PC-3 (cell line): ENCODE measurements around the gene SEC31A. TPM values are rescaled to one million over a fixed set of nuclear protein-coding genes. Genes with fewer than 3 reads are reported as not detected.

Source experiments
- ATAC-seq: fragments of 200-7000 bp; cut with Tn5 transposase; 2 replicates; pipeline ENCODE4 v1.9.1; 2020; ENCODE audit warnings: mild to moderate bottlenecking, moderate library complexity
- BruUV-seq: library from RNA; stranded (reverse); fragments of 400-500 nt; replicated peaks from 2 replicates; lab custom pipeline; 2021; lab: Mats Ljungman, UMichigan
- CTCF ChIA-PET: fragments of 300-600 bp; sonication (Branson Sonifier 250); formaldehyde crosslinking; loops from one replicate; lab custom pipeline; 2022; ENCODE audit warnings: antibody characterized with exemption; lab: Charles Lee
- POLR2A ChIA-PET: fragments of 300-600 bp; sonication (Branson Sonifier 250); formaldehyde crosslinking; loops from one replicate; lab custom pipeline; 2022; ENCODE audit warnings: antibody characterized with exemption; ENCODE audit not compliant: unreplicated experiment; lab: Charles Lee
- DNase-seq: peaks from one replicate; pipeline ENCODE4 v3.0.0-alpha.2; 2015
- H2AFZ ChIP-seq: fragments of 300-600 bp; sonication (generic); 2 replicates; pipeline ENCODE4 v1.6.0; 2016; ENCODE audit warnings: antibody characterized with exemption, low read length
- H3F3A ChIP-seq: fragments of 300-600 bp; sonication (generic); one replicate; pipeline ENCODE4 v1.6.0; 2017; ENCODE audit warnings: antibody characterized with exemption, low read length, control low read depth, mild to moderate bottlenecking; ENCODE audit not compliant: unreplicated experiment
- H3K27ac ChIP-seq: fragments of 300-600 bp; sonication (generic); 2 replicates; pipeline ENCODE4 v1.5.1; 2016; ENCODE audit warnings: mild to moderate bottlenecking, low read length
- H3K27me3 ChIP-seq: fragments of 300-600 bp; sonication (generic); 2 replicates; pipeline ENCODE4 v1.6.1; 2016; ENCODE audit warnings: low read length, mixed read lengths
- H3K36me3 ChIP-seq: fragments of 300-600 bp; sonication (generic); 2 replicates; pipeline ENCODE4 v1.6.1; 2016; ENCODE audit warnings: low read depth, mixed run types, low read length, mixed read lengths
- H3K4me1 ChIP-seq: fragments of 300-600 bp; sonication (generic); 2 replicates; pipeline ENCODE4 v1.5.1; 2016; ENCODE audit warnings: low read length; ENCODE audit not compliant: insufficient read depth
- H3K4me2 ChIP-seq: fragments of 300-600 bp; sonication (generic); 2 replicates; pipeline ENCODE4 v1.6.0; 2016; ENCODE audit warnings: low read length
- H3K4me3 ChIP-seq: fragments of 300-600 bp; sonication (generic); 2 replicates; pipeline ENCODE4 v1.5.1; 2016; ENCODE audit warnings: mild to moderate bottlenecking, low read length, mixed read lengths
- H3K79me2 ChIP-seq: fragments of 300-600 bp; sonication (generic); 2 replicates; pipeline ENCODE4 v1.6.1; 2017; ENCODE audit warnings: low read length, mixed read lengths
- H3K9ac ChIP-seq: fragments of 300-600 bp; sonication (generic); 2 replicates; pipeline ENCODE4 v1.6.0; 2016; ENCODE audit warnings: mild to moderate bottlenecking, low read length
- H3K9me2 ChIP-seq: fragments of 300-600 bp; sonication (generic); replicated peaks from 2 replicates; pipeline ENCODE4 v1.6.1; 2016; ENCODE audit warnings: mixed run types, low read length, mixed read lengths
- H3K9me3 ChIP-seq: fragments of 300-600 bp; sonication (generic); 2 replicates; pipeline ENCODE4 v1.6.1; 2016; ENCODE audit warnings: low read length, mixed read lengths
- H4K20me1 ChIP-seq: fragments of 300-600 bp; sonication (generic); 2 replicates; pipeline ENCODE4 v1.6.1; 2016; ENCODE audit warnings: low read length, mixed read lengths
- EZH2 ChIP-seq: fragments of 300-600 bp; sonication (generic); IDR thresholded peaks from one replicate; pipeline ENCODE4 v1.6.1; 2017; ENCODE audit warnings: antibody characterized with exemption, mild to moderate bottlenecking, low read length; ENCODE audit not compliant: unreplicated experiment
- EZH2phosphoT487 ChIP-seq: fragments of 300-600 bp; sonication (generic); IDR thresholded peaks from 2 replicates; pipeline ENCODE4 v1.6.1; 2018; ENCODE audit warnings: mild to moderate bottlenecking, antibody characterized with exemption, low read length, borderline replicate concordance
- intact Hi-C: fragments of 100-400 bp; cut with micrococcal nuclease; formaldehyde crosslinking; loops from 2 replicates; pipeline ENCODE4 v1.9.0; 2023
- total RNA-seq: library from RNA; depleted of rRNA; stranded (reverse); fragments of >200 nt; gene quantifications from 2 replicates; pipeline ENCODE4 v1.2.3, GENCODE V29; 2014
- TF ChIP-seq, protein P1 (sequence below): fragments of 300-600 bp; sonication (generic); conservative IDR thresholded peaks from 2 replicates; pipeline ENCODE4 v1.5.1; 2017; ENCODE audit warnings: antibody characterized with exemption, low read depth, mild to moderate bottlenecking, low read length

The SEC31A gene
- total RNA-seq, 1 experiment from 2014 or later, result 47.4 TPM

- no peak overlapping the region for H2AFZ ChIP-seq
- no peaks in the 10 kb centered on the region for H3F3A ChIP-seq
- no peak overlapping the region for H3K9ac ChIP-seq
- H3K9me3 ChIP-seq, result no peaks in the 10 kb centered on the region
- ChIA-PET CTCF (no interaction called here), POLR2A (no interaction called here)
- no peak overlapping the region for H3K4me3 ChIP-seq
- TF ChIP-seq, protein P1, sequence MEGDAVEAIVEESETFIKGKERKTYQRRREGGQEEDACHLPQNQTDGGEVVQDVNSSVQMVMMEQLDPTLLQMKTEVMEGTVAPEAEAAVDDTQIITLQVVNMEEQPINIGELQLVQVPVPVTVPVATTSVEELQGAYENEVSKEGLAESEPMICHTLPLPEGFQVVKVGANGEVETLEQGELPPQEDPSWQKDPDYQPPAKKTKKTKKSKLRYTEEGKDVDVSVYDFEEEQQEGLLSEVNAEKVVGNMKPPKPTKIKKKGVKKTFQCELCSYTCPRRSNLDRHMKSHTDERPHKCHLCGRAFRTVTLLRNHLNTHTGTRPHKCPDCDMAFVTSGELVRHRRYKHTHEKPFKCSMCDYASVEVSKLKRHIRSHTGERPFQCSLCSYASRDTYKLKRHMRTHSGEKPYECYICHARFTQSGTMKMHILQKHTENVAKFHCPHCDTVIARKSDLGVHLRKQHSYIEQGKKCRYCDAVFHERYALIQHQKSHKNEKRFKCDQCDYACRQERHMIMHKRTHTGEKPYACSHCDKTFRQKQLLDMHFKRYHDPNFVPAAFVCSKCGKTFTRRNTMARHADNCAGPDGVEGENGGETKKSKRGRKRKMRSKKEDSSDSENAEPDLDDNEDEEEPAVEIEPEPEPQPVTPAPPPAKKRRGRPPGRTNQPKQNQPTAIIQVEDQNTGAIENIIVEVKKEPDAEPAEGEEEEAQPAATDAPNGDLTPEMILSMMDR, result no peak
- TF ChIP-seq EZH2 (no peak), EZH2phosphoT487 (no peak)
- no peak for ATAC-seq
- no peak overlapping the region for H3K27ac ChIP-seq
- H3K4me1 ChIP-seq, result no peaks in the 10 kb centered on the region
- no peaks in the 10 kb centered on the region for H3K9me2 ChIP-seq
- intact Hi-C loops, result no loop called here
- BruUV-seq, result no TSS peak
- no peaks in the 10 kb centered on the region for H3K27me3 ChIP-seq
- no peak for DNase-seq
- H3K36me3 ChIP-seq, result no peaks in the 10 kb centered on the region
- no peak overlapping the region for H3K4me2 ChIP-seq
- H3K79me2 ChIP-seq, result no peaks in the 10 kb centered on the region
- H4K20me1 ChIP-seq, result no peaks in the 10 kb centered on the region
These were observed 113.0 kb downstream of the SEC31A start for GRCh38 chr4:82777857-82778525.

- intact Hi-C loops, result no loop called here
- Histone ChIP-seq H3K27me3 (no peaks in the 10 kb centered on the region), H3K79me2 (no peaks in the 10 kb centered on the region), H3K9ac (no peak overlapping the region), H3K4me2 (no peak overlapping the region), H3F3A (no peaks in the 10 kb centered on the region), H3K27ac (no peak overlapping the region), H3K4me3 (no peak overlapping the region), H3K4me1 (no peaks in the 10 kb centered on the region), H4K20me1 (no peaks in the 10 kb centered on the region), H2AFZ (no peak overlapping the region), H3K9me3 (no peaks in the 10 kb centered on the region), H3K9me2 (no peaks in the 10 kb centered on the region), H3K36me3 (no peaks in the 10 kb centered on the region)
- ChIA-PET POLR2A (no interaction called here), CTCF (no interaction called here)
- no TSS peak for BruUV-seq
- DNase-seq (no peak), ATAC-seq (no peak; the same call in 1 of the 2 replicates)
- TF ChIP-seq EZH2, result no peak
- TF ChIP-seq, protein P1, result no peak
- TF ChIP-seq EZH2phosphoT487, result no peak
These were observed 113.9 kb downstream of the SEC31A start for GRCh38 chr4:82776925-82777542.

DNA sequence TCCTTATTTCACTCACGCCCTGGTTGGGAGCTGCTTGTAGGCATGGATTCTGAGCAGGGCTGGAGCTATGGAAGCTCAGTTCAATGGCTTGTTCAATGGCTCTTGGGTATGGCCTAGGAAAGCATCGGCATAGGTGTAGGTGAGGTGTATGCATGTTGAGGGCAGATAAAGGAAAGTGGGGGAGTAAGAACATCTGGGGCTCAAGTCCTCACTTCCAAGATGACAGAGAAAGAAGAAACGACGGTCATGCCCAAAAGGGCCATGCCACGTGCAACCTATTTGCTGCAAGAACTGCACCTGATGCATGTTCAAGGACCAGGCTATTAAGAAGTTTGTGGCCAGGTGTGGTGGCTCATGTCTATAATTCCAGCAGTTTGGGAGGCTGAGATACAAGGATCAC is 115.7 kb downstream of the SEC31A start:
- no peaks in the 10 kb centered on the region for H3K4me1 ChIP-seq
- TF ChIP-seq EZH2 (no peak), EZH2phosphoT487 (no peak)
- TF ChIP-seq, protein P1, result no peak
- CTCF ChIA-PET, result no interaction called here
- no peaks in the 10 kb centered on the region for H3K27me3 ChIP-seq
- H3K27ac ChIP-seq, result no peak overlapping the region
- H3K4me3 ChIP-seq, result no peak overlapping the region
- DNase-seq, result no peak
- POLR2A ChIA-PET, result no interaction called here
- H4K20me1 ChIP-seq, result no peaks in the 10 kb centered on the region
- H3K79me2 ChIP-seq, result no peaks in the 10 kb centered on the region
- intact Hi-C loops, result no loop called here
- no peak overlapping the region for H3K4me2 ChIP-seq
- H2AFZ ChIP-seq, result no peak overlapping the region
- no TSS peak for BruUV-seq
- H3F3A ChIP-seq, result no peaks in the 10 kb centered on the region
- no peak for ATAC-seq
- no peaks in the 10 kb centered on the region for H3K36me3 ChIP-seq
- no peaks in the 10 kb centered on the region for H3K9me2 ChIP-seq
- H3K9ac ChIP-seq, result no peak overlapping the region
- no peaks in the 10 kb centered on the region for H3K9me3 ChIP-seq
